NCI-H82 (cell line): ENCODE measurements around the gene SENP2.
"Not testable (repeated sequence)": the region's sequence is repeated elsewhere in the genome, so short reads cannot be mapped to it uniquely, and the experiment has no call there.

Experiments
- DNase-seq: peaks from one replicate; lab custom pipeline; 2025; lab: John Stamatoyannopoulos, UW

SENP2 gene

DNA sequence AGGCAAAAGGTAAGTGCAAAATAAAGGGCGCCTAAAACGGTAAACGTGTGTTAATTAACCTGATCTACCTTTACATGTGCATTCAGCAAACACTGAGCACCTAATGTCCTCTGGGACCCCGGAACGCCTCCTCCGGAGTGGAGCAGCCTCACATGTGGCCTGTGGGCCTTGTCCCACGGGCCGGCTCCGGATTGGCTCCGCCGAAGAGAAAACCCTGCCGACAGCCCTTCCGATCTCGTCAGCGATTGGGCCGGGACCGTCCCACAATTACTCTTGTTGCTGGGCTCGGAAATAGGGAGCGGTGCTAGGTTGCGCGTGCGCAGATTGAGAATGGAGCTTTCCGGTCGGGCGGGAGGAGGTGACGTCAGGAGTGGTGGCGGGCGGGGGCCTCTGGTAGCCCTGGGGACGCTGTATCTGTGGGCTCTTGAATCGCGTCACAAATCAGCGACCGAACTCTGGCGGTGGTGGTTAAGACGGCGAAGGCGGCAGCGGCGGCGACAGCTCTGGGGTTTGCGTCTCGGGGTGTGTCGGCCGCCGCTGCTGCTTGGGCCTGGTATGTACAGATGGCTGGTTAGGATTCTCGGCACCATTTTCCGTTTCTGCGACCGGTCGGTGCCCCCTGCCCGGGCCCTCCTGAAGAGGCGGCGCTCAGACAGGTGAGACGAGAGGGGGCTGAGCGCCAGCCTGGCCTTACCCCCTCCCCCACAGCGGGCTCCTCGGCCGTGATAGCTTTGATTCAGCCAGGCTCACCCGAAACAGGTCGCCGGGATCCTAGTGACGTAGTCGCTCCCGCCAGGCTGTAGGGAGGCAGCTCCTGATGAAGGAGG, at the start of gene SENP2:
Gene SENP2, plus strand, starts transcription at position 437 of the 827 bp plus-strand sequence. Its CDS starts 119 bp downstream, at position 556.
- DNase-seq, result peak; percentile 100

DNA sequence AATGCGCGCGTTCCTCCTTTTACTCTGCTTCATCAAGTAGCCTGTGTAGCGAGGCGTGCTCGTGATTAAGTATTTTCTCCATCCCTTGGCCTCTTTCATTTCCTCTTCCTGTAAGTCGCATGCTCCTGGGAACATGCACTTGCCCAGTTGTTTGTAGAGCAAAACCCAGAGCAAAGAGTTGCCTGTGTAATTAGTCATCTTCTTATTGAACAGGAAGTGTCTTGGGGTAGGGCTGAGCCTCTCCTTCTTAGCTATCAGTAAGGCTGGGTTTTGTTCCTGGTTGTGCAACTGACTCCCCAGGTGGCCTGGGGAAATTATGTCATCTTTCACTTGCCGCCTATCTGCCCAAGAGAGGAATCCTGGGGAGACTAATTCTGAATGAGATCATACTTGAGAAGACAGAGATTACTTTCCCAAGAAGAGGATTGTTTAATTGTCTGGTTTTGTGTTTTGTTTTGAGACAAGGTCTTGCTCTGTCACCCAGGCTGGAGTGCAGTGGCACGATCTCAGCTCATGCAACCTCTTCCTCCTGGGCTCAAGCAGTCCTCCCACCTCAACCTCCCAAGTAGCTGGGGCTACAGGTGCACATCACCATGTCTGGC, 48.6 kb upstream of the SENP2 start:
- no peak for DNase-seq

- DNase-seq, result no peak
Measured at GRCh38 chr3:185539934-185540333, 46.2 kb upstream of the SENP2 start.

GRCh38 chr3:185540695-185541094, 45.4 kb upstream of the SENP2 start:
- DNase-seq, result no peak

DNA sequence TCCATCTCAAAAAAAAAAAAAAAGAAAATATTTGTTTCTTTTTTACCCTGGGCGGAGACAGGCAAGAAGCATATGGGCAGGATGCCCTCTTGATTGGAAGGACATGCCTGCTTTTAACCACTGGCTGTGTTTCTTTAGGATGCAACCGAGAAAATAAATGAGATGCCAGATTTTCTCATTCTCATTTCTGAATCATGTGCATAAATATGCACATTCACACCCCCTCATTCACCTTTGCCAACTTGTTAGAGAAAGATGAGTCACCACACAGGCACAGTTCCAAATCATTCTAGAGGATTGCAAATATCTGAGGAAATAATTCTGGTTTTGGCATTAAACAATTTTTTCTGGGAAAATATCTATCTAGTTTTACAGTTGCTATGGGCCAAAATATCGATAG, 37.0 kb upstream of the SENP2 start:
- no peak for DNase-seq

GRCh38 chr3:185549651-185550111, 36.4 kb upstream of the SENP2 start:
- DNase-seq, result no peak

GRCh38 chr3:185552358-185552877, 33.7 kb upstream of the SENP2 start, which contains the start of gene LIPH:
TSS of gene LIPH (minus strand) at chr3:185552588. CDS start at chr3:185552471, 117 bp downstream.
- peak; percentile 88 for DNase-seq

DNA sequence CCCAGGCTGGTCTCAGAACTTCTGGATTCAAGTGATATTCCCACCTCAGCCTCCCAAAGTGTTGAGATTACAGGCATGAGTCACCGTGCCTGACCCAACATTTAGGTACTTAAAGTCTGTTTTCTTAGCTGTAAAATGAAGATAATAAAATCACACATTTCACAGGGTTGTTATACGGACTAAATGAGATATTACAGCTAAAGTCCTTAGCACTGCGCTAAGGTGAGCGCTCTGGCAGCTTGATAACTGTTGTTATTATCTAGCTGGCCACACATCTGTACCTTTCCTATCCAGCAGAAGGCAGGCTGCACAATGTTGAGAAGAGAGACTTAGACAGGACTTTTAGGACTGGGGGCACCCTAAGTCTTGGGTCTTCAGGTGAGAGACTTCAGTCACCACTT, 31.0 kb upstream of the SENP2 start:
- no peak for DNase-seq

GRCh38 chr3:185555860-185556347, 30.2 kb upstream of the SENP2 start:
- no peak for DNase-seq

DNA sequence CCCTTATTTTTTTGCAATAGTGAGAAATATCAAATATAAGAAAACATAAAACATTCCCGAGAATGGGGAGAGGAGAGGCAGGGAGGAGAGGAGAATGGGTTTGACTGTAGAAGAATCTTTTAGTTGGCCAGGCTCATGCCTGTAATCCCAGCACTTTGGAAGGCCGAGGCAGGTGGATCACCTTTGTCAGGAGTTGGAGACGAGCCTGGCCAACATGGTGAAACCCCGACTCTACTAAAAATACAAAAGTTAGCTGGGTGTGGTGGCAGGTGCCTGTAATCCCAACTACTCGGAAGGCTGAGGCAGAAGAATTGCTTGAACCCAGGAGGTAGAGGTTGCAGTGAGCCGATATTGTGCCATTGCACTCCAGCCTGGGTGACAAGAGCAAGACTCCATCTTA, 29.5 kb upstream of the SENP2 start:
- DNase-seq, result not testable (repeated sequence)

DNA sequence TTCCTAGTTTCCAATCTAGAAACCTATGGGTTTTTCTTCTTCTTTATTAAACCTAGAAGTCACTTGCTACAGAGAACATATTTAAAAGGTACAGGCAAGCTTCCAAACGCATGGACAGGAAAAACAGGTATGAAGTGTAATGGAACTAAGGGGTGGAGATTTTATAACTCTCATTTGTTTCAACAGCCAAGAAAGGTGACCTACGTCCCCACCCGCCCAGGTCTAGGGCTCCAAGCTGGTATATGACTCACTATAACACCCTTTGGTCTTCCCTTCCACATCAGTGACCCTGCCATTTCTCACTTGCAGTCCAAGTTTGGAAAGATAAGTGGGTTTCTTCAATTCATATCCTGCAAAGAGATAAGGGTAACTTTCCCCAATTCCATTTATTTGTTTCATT, 27.7 kb upstream of the SENP2 start:
- no peak for DNase-seq

GRCh38 chr3:185559706-185560090, 26.4 kb upstream of the SENP2 start:
- DNase-seq, result no peak

DNA sequence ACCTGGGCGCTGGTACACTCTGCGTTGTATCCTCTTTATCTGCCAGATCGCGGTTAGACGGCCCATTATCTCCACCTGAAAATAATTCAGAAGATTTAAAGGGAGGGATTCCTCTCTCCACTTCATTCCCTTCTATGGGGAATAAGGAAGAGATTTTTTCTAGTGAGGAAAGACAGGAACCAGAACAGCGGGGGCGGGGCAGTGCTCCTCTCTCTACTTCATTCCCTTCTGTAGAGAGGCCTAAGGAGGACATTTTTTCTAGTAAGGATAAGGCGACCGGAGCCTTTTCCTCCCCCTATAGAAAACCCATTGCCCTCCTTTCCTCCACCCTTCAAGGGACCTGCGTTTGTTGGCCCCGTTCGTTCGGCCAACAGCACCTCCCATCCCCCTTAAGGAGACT, 25.4 kb upstream of the SENP2 start:
- no peak for DNase-seq

GRCh38 chr3:185561374-185561943, 24.6 kb upstream of the SENP2 start:
- no peak for DNase-seq

- DNase-seq, result peak; percentile 41
Measured at GRCh38 chr3:185561958-185562357, 24.1 kb upstream of the SENP2 start.

DNA sequence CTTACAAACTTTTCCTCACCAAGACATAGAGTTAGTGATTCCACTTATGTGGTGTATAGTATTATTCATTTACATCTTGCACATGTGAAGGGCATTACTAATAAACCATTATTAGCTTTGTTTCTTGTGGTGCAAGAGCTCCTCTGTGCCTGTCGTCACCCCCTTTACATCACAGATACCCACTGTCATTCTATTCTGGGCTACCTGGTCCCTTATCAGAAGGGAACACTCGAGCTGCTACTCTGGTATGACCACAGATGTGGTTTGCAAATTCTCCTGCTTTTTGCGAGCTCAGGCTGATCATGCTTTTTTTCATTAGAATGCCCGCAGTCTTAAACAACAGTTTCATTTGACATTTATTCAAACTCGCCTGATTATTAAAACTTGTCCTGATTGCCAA, 13.9 kb upstream of the SENP2 start:
- no peak for DNase-seq

GRCh38 chr3:185575108-185575869, 10.8 kb upstream of the SENP2 start:
- peak; percentile 95 for DNase-seq

GRCh38 chr3:185582236-185582635, 3.9 kb upstream of the SENP2 start:
- DNase-seq, result peak; percentile 33

DNA sequence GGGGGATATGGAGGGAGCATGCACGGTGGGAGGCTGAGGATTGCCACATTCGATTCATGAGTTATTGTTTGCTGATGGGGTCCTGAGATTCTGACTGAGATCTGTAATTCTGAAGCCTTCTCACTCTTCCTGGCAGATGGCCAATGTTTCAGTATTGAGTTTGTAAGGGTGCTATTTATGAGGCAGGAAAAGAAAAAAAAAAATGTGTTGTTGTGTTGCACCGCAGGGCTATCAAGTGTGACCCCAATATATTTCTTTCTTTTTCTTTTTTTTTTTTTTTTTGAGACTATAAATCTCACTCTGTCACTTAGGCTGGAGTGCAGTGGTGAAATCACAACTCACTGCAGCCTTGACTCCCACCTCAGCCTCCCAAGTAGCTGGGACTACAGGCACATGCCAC, 3.2 kb upstream of the SENP2 start:
- no peak for DNase-seq

DNA sequence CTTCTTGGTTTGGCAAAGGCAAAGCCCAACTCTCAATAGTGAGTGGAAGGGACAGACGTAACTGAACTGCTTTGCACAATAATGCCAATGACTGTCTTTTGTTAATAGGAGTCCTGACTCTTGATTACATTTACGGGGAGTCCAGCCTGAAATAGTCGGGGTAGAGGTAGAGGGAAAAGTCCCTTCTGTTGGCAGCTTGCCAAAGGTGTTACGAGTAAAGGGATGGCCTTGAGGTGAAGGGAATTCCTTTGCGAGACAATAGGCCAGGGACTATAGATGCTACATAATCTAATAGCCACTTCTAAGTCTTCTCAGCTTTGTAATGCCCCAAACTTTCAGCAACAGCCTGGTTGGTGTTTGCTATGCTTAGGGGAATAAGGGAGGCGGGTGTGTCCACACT, 2.2 kb upstream of the SENP2 start:
- DNase-seq, result peak; percentile 36

DNA sequence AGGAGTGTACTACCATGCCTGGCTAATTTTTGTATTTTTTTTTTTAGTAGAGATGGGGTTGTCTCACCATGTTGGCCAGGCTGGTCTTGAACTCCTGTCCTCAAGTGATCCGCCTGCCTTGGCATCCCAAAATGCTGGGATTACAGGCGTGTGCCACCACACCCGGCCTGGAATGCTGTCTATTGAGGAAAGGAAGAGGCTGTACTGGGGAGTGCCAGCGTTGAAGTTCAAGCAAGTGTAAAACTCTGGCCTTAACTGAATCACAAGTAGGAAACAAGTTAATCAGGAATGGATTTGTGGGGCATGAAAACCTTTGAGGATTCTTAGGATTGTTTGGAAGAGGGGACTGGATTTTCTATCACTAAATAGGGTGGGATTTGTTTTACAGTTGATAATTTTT, 1.4 kb upstream of the SENP2 start:
- DNase-seq, result no peak

DNA sequence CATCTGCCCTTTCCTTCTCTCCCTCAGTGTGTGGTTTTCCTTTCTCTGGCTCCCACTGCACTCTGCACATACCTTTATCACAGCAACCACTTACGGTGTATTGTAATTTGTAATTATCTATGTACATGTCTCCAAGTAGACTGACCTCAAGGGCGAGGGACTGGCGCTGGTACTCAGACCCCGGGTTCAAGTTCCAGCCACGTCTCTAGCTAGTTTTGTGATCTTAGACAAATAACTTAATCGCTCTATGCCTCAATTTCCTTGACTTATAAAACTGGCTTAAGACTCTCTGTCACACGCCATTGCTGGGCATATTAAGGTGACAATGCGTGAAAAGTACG, 607 bp upstream of the SENP2 start:
- DNase-seq, result no peak
